Esophagus squamous epithelium (tissue), 4 donors: Measurements from ENCODE around the gene NR3C2.
"Not testable (repeated sequence)": the region's sequence is repeated elsewhere in the genome, so short reads cannot be mapped to it uniquely, and the experiment has no call there.

Source experiments
- POLR2A ChIP-seq, 4 donors: fragments of 450-650 bp; IDR thresholded peaks; one replicate each; pipeline ENCODE4 v1.6.1; 2017; ENCODE audit warnings: antibody characterized with exemption in 4 of 4, mild to moderate bottlenecking in 4 of 4, moderate library complexity in 3 of 4
- TF ChIP-seq, protein P1 (sequence below), 6 experiments: fragments of 450-650 bp in 4 of 6; fragments of 200-600 bp in 2 of 6; sonication (generic) in 2 of 6; IDR thresholded peaks; one replicate each; pipeline ENCODE4 v1.5.1; 2016 to 2019; ENCODE audit warnings: antibody characterized with exemption in 6 of 6, mild to moderate bottlenecking in 4 of 6, moderate library complexity in 4 of 6

DNA sequence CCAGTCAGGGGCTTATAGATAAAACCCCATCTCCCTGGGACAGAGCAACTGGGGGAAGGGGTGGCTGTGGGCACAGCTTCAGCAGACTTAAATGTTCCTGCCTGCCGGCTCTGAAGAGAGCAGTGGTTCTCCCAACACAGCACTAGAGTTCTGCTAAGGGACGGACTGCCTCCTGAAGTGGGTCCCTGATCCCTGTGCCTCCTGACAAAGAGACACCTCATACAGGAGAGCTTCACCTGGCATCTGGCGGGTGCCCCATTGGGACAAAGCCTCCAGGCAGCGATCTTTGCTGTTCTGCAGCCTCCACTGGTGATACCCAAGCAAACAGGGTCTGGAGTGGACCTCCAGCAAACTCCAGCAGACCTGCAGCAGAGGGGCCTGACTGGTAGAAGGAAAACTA lies 359.1 kb downstream of the NR3C2 start:
- TF ChIP-seq, protein P1, sequence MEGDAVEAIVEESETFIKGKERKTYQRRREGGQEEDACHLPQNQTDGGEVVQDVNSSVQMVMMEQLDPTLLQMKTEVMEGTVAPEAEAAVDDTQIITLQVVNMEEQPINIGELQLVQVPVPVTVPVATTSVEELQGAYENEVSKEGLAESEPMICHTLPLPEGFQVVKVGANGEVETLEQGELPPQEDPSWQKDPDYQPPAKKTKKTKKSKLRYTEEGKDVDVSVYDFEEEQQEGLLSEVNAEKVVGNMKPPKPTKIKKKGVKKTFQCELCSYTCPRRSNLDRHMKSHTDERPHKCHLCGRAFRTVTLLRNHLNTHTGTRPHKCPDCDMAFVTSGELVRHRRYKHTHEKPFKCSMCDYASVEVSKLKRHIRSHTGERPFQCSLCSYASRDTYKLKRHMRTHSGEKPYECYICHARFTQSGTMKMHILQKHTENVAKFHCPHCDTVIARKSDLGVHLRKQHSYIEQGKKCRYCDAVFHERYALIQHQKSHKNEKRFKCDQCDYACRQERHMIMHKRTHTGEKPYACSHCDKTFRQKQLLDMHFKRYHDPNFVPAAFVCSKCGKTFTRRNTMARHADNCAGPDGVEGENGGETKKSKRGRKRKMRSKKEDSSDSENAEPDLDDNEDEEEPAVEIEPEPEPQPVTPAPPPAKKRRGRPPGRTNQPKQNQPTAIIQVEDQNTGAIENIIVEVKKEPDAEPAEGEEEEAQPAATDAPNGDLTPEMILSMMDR (IDR thresholded peaks at IDR 0.05): not testable (repeated sequence)
- not testable (repeated sequence) for TF ChIP-seq POLR2A (IDR thresholded peaks at IDR 0.05)
